Lung (tissue), 12 donors: ENCODE measurements around the gene LEO1. TPM values are rescaled to one million over a fixed set of nuclear protein-coding genes. Genes with fewer than 3 reads are reported as not detected.

ENCODE experiments used
- ATAC-seq: fragments of 200-7000 bp; cut with Tn5 transposase; one replicate; pipeline ENCODE4 v1.9.1; 2020; ENCODE audit warnings: moderate number of reproducible peaks; ENCODE audit not compliant: insufficient read depth, low FRiP score
- DNase-seq, 3 donors: peaks; one replicate each; pipeline ENCODE4 v3.0.0-alpha.2; 2013 to 2017
- H3K27ac ChIP-seq, 2 donors: one replicate each; pipeline ENCODE4 v1.5.1; 2013; ENCODE audit warnings: mild to moderate bottlenecking in 2 of 2, moderate library complexity in 2 of 2, control low read depth in 1 of 2, inconsistent platforms in 1 of 2, low read depth in 1 of 2, low read length in 1 of 2
- H3K27me3 ChIP-seq, 3 donors: one replicate each; pipeline ENCODE4 v1.5.1; 2013; ENCODE audit warnings: low read length in 2 of 3; ENCODE audit not compliant: control insufficient read depth in 3 of 3, insufficient read depth in 3 of 3
- H3K36me3 ChIP-seq, 4 donors: one replicate each; pipeline ENCODE4 v1.5.1; 2013; ENCODE audit warnings: low read length in 4 of 4, mild to moderate bottlenecking in 1 of 4, moderate library complexity in 1 of 4; ENCODE audit not compliant: control insufficient read depth in 4 of 4, insufficient read depth in 4 of 4
- H3K4me1 ChIP-seq, 5 donors: one replicate each; pipeline ENCODE4 v1.5.1; 2013; ENCODE audit warnings: low read length in 5 of 5, mild to moderate bottlenecking in 2 of 5, moderate library complexity in 1 of 5; ENCODE audit not compliant: control insufficient read depth in 5 of 5, insufficient read depth in 5 of 5
- H3K4me3 ChIP-seq: one replicate; pipeline ENCODE4 v1.5.1; 2013; ENCODE audit warnings: mild to moderate bottlenecking, control low read depth, moderate library complexity
- H3K9ac ChIP-seq, 2 donors: one replicate each; pipeline ENCODE4 v1.5.1; 2013; ENCODE audit warnings: low read length in 2 of 2, control low read depth in 1 of 2; ENCODE audit not compliant: insufficient read depth in 1 of 2
- H3K9me3 ChIP-seq, 4 donors: one replicate each; pipeline ENCODE4 v1.5.1; 2013; ENCODE audit warnings: low read length in 3 of 4, mild to moderate bottlenecking in 1 of 4, moderate library complexity in 1 of 4; ENCODE audit not compliant: control insufficient read depth in 4 of 4, insufficient read depth in 3 of 4
- WGBS, 2 donors: extraction: QIAGEN DNeasy Blood & Tissue Kit; methylation state at CpG; one replicate each; pipeline ENCODE4 v1.1.7; 2013; 5-methylcytosine and 5-hydroxymethylcytosine counted together
- polyA plus RNA-seq, 2 donors: library from polyadenylated mRNA; stranded (reverse); fragments of 200-250 nt; gene quantifications; one replicate each; pipeline ENCODE4 v1.2.1, GENCODE V29; 2013
- total RNA-seq, 2 donors: library from RNA; depleted of rRNA in 1 of 2; stranded (reverse); fragments of >200 nt in 1 of 2; gene quantifications; one replicate each; pipeline ENCODE4 v1.2.1, GENCODE V29; 2014 to 2021
- TF ChIP-seq, protein P1 (sequence below): IDR thresholded peaks from 2 replicates; pipeline ENCODE4 v1.5.1; 2012; ENCODE audit warnings: mild to moderate bottlenecking; ENCODE audit errors: control extremely low read depth, extremely low read depth
- donor health status: control.
- donor health status: control.
- donor health status: Bipolar disorder and iron deficiency.
- donor health status: healthy.
- donor health status: DM: yes; HTN: yes; CAD: no.

LEO1 gene
- total and polyA plus RNA-seq, 4 donors = 7.1 to 25.4 (median 12.3) TPM

DNA sequence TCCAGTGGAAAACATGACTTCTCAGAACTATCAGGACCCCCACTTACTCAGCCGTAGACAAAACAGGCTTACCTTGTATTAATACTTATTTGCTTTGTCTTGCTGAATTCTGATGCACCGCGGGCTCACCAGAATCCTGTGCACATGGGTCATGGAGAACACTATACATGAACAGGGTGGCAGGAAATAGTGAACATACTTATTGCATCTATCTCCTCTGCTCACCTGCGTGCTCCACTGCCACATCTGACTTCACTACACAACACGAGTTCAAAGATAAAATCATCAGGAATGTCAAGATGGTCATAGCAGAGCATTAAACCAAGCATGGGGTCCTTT lies 36.8 kb upstream of the LEO1 start:
- H3K4me3 ChIP-seq = no peak overlapping the region
- H3K9ac ChIP-seq = no peak overlapping the region
- no peaks in the 10 kb centered on the region for H3K9me3 ChIP-seq
- H3K27ac ChIP-seq = peak overlapping the region in 1 of 2 donors; percentile 42
- DNase-seq = no peak
- peaks cover 0 to 10% (median 5%) of the 10 kb centered on the region in 5 donors for H3K4me1 ChIP-seq
- no peak for ATAC-seq
- no peaks in the 10 kb centered on the region for H3K36me3 ChIP-seq
- 87 to 95% methylated on average over 5 of the region's 5 CpGs for WGBS, 2 donors
- H3K27me3 ChIP-seq = no peaks in the 10 kb centered on the region
- TF ChIP-seq, protein P1, sequence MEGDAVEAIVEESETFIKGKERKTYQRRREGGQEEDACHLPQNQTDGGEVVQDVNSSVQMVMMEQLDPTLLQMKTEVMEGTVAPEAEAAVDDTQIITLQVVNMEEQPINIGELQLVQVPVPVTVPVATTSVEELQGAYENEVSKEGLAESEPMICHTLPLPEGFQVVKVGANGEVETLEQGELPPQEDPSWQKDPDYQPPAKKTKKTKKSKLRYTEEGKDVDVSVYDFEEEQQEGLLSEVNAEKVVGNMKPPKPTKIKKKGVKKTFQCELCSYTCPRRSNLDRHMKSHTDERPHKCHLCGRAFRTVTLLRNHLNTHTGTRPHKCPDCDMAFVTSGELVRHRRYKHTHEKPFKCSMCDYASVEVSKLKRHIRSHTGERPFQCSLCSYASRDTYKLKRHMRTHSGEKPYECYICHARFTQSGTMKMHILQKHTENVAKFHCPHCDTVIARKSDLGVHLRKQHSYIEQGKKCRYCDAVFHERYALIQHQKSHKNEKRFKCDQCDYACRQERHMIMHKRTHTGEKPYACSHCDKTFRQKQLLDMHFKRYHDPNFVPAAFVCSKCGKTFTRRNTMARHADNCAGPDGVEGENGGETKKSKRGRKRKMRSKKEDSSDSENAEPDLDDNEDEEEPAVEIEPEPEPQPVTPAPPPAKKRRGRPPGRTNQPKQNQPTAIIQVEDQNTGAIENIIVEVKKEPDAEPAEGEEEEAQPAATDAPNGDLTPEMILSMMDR = no peak

DNA sequence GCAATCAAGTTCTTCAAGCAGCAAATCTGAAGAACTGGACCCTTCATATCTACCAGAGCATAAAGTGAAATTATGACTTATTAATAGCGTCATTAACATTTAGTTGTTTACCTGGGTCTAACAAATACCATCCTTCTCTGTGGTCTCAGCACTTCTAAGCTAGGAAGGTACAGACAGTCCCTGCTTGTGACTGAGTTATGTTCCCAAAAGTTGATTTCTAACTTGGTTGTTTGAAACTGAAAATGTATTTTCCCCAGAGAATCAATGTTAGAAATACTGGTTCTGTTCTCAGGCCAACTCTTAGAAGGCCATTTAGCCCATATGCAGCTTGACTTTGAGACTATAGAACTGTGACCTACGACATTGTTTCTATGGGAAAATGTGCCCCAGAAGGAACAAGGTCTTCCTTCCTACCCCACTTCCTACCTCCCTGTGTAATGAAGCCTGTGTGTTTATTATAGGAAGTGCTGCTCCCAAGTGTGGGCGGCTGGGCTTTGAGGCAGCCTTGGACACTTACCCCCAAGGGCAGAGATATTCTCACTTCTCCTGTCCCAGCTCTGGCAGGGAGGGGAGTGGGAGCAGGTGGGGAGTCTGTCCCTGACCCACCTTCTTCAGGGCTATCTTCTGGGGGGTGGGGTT lies 35.2 kb upstream of the LEO1 start:
- no peak for DNase-seq
- 57 to 58% methylated on average over 3 of the region's 3 CpGs for WGBS, 2 donors
- H3K27ac ChIP-seq = peak overlapping the region in 1 of 2 donors; percentile 70
- no peaks in the 10 kb centered on the region for H3K36me3 ChIP-seq
- no peaks in the 10 kb centered on the region for H3K27me3 ChIP-seq
- no peak for ATAC-seq
- H3K4me1 ChIP-seq = peaks cover 0 to 10% (median 2%) of the 10 kb centered on the region in 5 donors
- H3K9ac ChIP-seq = no peak overlapping the region
- TF ChIP-seq, protein P1 = no peak
- H3K9me3 ChIP-seq = no peaks in the 10 kb centered on the region
- H3K4me3 ChIP-seq = no peak overlapping the region

DNA sequence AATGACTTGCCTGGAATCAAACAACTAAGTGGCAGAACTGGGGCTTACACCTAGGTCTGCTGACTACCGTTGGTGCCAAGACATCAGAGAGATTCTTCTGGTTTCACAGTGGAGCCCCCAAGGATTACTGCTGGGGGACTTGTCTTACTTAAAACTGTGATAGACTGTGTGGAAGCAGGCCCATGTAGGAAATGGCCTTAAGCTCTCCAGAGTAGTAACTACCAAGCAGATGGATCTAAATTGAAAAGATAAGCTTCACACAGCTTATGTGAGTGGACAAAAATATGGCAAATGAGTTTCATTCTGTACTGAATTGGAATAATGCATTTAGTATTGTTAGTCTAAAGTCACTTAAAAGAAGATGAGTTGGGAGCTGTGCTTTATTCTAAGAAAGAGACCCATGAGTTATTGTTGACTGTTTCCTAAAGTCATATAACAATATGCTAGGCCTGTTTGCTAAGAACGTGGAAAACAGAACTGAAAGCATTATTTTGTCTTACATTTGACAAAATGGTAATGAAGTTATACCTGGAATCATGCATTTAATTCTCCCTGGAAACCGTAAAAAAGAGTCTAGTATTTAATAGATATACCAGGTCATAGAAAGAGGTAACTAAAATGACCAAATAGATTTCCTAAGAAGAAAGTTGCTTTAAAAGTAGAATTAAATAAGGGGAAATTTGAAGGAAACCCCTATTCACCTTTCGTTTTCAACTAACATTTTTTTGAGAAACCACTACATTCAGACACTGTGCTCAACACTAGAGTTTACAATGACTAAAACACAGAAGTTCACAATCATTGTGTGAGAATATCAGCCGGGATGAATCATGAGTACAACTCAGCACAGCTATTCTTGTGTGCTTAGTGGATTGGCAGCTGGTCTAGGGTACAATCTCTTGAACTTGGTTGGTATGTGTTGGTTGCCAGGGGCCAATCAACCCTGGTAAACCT lies 34.4 kb upstream of the LEO1 start:
- Histone ChIP-seq H3K27ac (peak overlapping the region in 1 of 2 donors; percentile 70), H3K27me3 (no peaks in the 10 kb centered on the region), H3K4me3 (no peak overlapping the region), H3K36me3 (no peaks in the 10 kb centered on the region), H3K9me3 (no peaks in the 10 kb centered on the region), H3K4me1 (peaks cover 0 to 10% (median 0%) of the 10 kb centered on the region in 5 donors), H3K9ac (no peak overlapping the region)
- 75 to 84% methylated on average over 5 of the region's 5 CpGs for WGBS, 2 donors
- TF ChIP-seq, protein P1 = no peak
- DNase-seq (no peak), ATAC-seq (no peak)
